HL-60 (cell line): ENCODE data around the gene HRC.

Experiments used
- DNase-seq, 2 experiments: peaks; one replicate each; pipeline ENCODE4 v3.0.0-alpha.2; 2010 to 2020; ENCODE audit warnings: low read depth in 1 of 2, low spot score in 1 of 2
- H3K27ac ChIP-seq: fragments of 250-450 bp; sonication (Bioruptor Pico); replicated peaks from 2 replicates; pipeline ENCODE4 v1.5.1; 2020; ENCODE audit warnings: mild to moderate bottlenecking, moderate library complexity
- H3K27me3 ChIP-seq: fragments of 250-450 bp; sonication (Bioruptor Pico); 2 replicates; pipeline ENCODE4 v1.5.1; 2021; ENCODE audit warnings: mild to moderate bottlenecking, moderate library complexity; ENCODE audit not compliant: insufficient read depth, poor library complexity, severe bottlenecking
- H3K4me3 ChIP-seq: replicated peaks from 2 replicates; pipeline ENCODE4 v1.5.1; 2011; ENCODE audit warnings: mild to moderate bottlenecking, control low read depth, low read length; ENCODE audit not compliant: insufficient read depth
- GABPA ChIP-seq: IDR thresholded peaks from 2 replicates; pipeline ENCODE4 v1.6.1; 2012; ENCODE audit warnings: low read depth
- POLR2AphosphoS5 ChIP-seq: IDR thresholded peaks from 2 replicates; pipeline ENCODE4 v1.6.1; 2012; ENCODE audit warnings: low read depth
- SPI1 ChIP-seq: IDR thresholded peaks from 2 replicates; pipeline ENCODE4 v1.6.1; 2012; ENCODE audit warnings: low read depth, mild to moderate bottlenecking, borderline replicate concordance
- TF ChIP-seq, protein P1 (sequence below): IDR thresholded peaks from 2 replicates; pipeline ENCODE4 v1.6.1; 2012; ENCODE audit warnings: low read depth; ENCODE audit not compliant: insufficient replicate concordance
- TF ChIP-seq, protein P2 (sequence below): IDR thresholded peaks from one replicate; pipeline ENCODE4 v1.5.1; 2011; ENCODE audit warnings: low read length, control low read depth, inconsistent platforms; ENCODE audit not compliant: insufficient read depth

HRC gene

DNA sequence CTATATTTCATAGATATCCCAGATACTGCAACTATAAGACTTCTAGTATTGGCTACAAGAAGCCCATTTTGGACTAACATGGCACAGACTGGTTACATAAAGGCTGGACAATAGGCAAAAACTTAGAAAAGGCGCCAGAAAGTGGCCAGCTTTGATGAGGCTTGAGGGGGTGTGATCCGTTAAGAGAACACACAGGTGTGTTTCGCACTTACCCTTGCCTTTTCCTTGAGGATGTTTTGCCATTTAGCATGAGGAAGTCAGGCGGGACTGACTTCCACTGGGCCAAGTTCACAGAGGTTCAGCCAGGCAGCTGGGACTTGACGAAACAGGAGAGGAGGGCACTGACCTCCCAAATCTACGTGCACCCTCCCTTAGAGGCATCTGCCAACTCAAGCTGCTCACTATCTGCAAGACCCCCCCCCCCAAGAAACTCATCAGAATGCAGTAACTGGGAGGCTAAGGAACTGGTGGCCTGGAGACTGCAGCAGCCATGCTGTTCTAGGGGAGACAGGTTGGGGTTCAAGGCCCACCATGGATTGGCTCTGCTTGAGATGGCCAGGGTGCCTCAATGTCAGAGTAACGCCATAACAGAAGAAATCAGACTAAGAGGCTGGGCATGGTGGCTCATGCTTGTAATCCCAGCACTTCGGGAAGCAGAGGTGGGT, 45.5 kb downstream of the HRC start:
- TF ChIP-seq GABPA, result no peak
- TF ChIP-seq, protein P1, sequence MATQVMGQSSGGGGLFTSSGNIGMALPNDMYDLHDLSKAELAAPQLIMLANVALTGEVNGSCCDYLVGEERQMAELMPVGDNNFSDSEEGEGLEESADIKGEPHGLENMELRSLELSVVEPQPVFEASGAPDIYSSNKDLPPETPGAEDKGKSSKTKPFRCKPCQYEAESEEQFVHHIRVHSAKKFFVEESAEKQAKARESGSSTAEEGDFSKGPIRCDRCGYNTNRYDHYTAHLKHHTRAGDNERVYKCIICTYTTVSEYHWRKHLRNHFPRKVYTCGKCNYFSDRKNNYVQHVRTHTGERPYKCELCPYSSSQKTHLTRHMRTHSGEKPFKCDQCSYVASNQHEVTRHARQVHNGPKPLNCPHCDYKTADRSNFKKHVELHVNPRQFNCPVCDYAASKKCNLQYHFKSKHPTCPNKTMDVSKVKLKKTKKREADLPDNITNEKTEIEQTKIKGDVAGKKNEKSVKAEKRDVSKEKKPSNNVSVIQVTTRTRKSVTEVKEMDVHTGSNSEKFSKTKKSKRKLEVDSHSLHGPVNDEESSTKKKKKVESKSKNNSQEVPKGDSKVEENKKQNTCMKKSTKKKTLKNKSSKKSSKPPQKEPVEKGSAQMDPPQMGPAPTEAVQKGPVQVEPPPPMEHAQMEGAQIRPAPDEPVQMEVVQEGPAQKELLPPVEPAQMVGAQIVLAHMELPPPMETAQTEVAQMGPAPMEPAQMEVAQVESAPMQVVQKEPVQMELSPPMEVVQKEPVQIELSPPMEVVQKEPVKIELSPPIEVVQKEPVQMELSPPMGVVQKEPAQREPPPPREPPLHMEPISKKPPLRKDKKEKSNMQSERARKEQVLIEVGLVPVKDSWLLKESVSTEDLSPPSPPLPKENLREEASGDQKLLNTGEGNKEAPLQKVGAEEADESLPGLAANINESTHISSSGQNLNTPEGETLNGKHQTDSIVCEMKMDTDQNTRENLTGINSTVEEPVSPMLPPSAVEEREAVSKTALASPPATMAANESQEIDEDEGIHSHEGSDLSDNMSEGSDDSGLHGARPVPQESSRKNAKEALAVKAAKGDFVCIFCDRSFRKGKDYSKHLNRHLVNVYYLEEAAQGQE, result no peak
- no peak for TF ChIP-seq POLR2AphosphoS5
- TF ChIP-seq SPI1, result no peak
- TF ChIP-seq, protein P2, sequence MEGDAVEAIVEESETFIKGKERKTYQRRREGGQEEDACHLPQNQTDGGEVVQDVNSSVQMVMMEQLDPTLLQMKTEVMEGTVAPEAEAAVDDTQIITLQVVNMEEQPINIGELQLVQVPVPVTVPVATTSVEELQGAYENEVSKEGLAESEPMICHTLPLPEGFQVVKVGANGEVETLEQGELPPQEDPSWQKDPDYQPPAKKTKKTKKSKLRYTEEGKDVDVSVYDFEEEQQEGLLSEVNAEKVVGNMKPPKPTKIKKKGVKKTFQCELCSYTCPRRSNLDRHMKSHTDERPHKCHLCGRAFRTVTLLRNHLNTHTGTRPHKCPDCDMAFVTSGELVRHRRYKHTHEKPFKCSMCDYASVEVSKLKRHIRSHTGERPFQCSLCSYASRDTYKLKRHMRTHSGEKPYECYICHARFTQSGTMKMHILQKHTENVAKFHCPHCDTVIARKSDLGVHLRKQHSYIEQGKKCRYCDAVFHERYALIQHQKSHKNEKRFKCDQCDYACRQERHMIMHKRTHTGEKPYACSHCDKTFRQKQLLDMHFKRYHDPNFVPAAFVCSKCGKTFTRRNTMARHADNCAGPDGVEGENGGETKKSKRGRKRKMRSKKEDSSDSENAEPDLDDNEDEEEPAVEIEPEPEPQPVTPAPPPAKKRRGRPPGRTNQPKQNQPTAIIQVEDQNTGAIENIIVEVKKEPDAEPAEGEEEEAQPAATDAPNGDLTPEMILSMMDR, result no peak
- no peaks in the 10 kb centered on the region for H3K27me3 ChIP-seq
- no peak overlapping the region for H3K27ac ChIP-seq
- no peak for DNase-seq
- no peak overlapping the region for H3K4me3 ChIP-seq

DNA sequence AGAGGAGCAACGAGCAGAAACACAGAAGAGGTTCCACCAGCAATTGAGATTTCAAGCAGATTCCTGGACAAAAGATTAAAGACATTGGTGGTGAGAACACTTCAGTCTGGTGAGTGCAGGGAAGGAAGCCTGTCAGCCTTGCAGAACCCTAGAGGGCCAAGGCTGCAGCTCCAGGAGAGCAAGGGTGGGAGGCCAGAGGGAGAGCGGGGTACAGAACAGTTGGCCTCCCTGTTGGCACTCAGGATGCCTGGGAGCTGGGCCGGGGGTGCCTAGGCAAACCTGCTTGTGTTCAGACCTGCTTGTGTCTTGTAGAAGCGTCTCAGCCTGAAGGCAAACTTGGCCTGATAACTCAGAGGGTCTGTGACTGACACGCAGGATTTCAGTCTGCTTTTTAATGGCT, 46.1 kb downstream of the HRC start:
- TF ChIP-seq POLR2AphosphoS5 (no peak; the same call in 1 of the 2 replicates), GABPA (no peak), SPI1 (no peak)
- TF ChIP-seq, protein P2, result no peak
- TF ChIP-seq, protein P1, result no peak
- DNase-seq, result no peak
- H3K27me3 ChIP-seq, result no peaks in the 10 kb centered on the region
- H3K4me3 ChIP-seq, result no peak overlapping the region
- no peak overlapping the region for H3K27ac ChIP-seq

DNA sequence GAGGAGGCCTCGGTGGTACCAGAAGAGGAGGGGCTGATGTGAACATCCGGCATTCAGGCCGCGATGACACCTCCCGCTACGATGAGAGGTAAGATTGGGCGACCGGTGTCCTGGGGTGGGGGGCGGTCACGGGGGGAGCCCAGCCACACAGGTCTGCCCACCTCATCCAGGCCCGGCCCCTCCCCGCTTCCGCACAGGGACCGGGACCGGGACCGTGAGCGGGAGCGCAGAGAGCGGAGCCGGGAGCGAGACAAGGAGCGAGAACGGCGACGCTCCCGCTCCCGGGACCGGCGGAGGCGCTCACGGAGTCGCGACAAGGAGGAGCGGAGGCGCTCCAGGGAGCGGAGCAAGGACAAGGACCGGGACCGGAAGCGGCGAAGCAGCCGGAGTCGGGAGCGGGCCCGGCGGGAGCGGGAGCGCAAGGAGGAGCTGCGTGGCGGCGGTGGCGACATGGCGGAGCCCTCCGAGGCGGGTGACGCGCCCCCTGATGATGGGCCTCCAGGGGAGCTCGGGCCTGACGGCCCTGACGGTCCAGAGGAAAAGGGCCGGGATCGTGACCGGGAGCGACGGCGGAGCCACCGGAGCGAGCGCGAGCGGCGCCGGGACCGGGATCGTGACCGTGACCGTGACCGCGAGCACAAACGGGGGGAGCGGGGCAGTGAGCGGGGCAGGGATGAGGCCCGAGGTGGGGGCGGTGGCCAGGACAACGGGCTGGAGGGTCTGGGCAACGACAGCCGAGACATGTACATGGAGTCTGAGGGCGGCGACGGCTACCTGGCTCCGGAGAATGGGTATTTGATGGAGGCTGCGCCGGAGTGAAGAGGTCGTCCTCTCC, 47.4 kb downstream of the HRC start:
- Histone ChIP-seq H3K27me3 (no peaks in the 10 kb centered on the region), H3K4me3 (no peak overlapping the region), H3K27ac (no peak overlapping the region)
- no peak for DNase-seq
- no peak for TF ChIP-seq POLR2AphosphoS5
- TF ChIP-seq, protein P1, result no peak
- no peak for TF ChIP-seq SPI1
- no peak for TF ChIP-seq GABPA
